Measurements from ENCODE around the gene ASCL2. TPM values are rescaled to one million over a fixed set of nuclear protein-coding genes. Genes with fewer than 3 reads are reported as not detected.

The ASCL2 gene
- total RNA-seq, 4 donors from 2014 or later, result 21.9 to 43.6 (median 29.3) TPM

- intact Hi-C loops (cut with DNase I; ENCODE audit: low total_unique reads), result no loop called here
- DNase-seq (ENCODE audit: low spot score in 2 of 2), result peak in 1 of 2 donors; percentile 83
- H3K4me3 ChIP-seq (ENCODE audit: low read depth, poor library complexity, severe bottlenecking), result no peak overlapping the region
- TF ChIP-seq POLR2A (IDR thresholded peaks at IDR 0.05) (no peak), CTCF (IDR thresholded peaks at IDR 0.05) (no peak)
- 88 to 90% methylated on average over 26 to 33 of the region's 34 CpGs for WGBS, 2 donors
These were observed 42.9 kb upstream of the ASCL2 start for GRCh38 chr11:2313051-2313951.

GRCh38 chr11:2312232-2313042 lies 42.0 kb upstream of the ASCL2 start:
- TF ChIP-seq POLR2A (IDR thresholded peaks at IDR 0.05) (no peak), CTCF (IDR thresholded peaks at IDR 0.05) (no peak)
- no peak overlapping the region for H3K4me3 ChIP-seq (ENCODE audit: low read depth, poor library complexity, severe bottlenecking)
- 53 to 59% methylated on average over 12 to 21 of the region's 22 CpGs for WGBS, 2 donors
- intact Hi-C loops (cut with DNase I; ENCODE audit: low total_unique reads), result no loop called here
- DNase-seq (ENCODE audit: low spot score in 2 of 2), result peak in 1 of 2 donors; percentile 86

GRCh38 chr11:2311353-2312133 lies 41.2 kb upstream of the ASCL2 start:
- intact Hi-C loops (cut with DNase I; ENCODE audit: low total_unique reads), result no loop called here
- peak in 1 of 2 donors; percentile 84 for DNase-seq (ENCODE audit: low spot score in 2 of 2)
- 68 to 73% methylated on average over 19 to 21 of the region's 21 CpGs for whole genome bisulfite sequencing, 2 donors
- no peak for TF ChIP-seq CTCF (IDR thresholded peaks at IDR 0.05)
- TF ChIP-seq POLR2A (IDR thresholded peaks at IDR 0.05), result no peak
- H3K4me3 ChIP-seq (ENCODE audit: low read depth, poor library complexity, severe bottlenecking), result no peak overlapping the region

GRCh38 chr11:2310786-2311352 lies 40.5 kb upstream of the ASCL2 start:
- H3K4me3 ChIP-seq (ENCODE audit: low read depth, poor library complexity, severe bottlenecking), result no peak overlapping the region
- WGBS, 2 donors, result 49 to 75% methylated on average over 6 to 16 of the region's 16 CpGs
- intact Hi-C loops (cut with DNase I; ENCODE audit: low total_unique reads), result no loop called here
- no peak for TF ChIP-seq CTCF (IDR thresholded peaks at IDR 0.05)
- no peak for TF ChIP-seq POLR2A (IDR thresholded peaks at IDR 0.05)
- peak in 1 of 2 donors; percentile 76 for DNase-seq (ENCODE audit: low spot score in 2 of 2)
